Measurements from ENCODE around the gene SMIM7. TPM values are rescaled to one million over a fixed set of nuclear protein-coding genes. Genes with fewer than 3 reads are reported as not detected.

Gene SMIM7
- total RNA-seq, result 51.4 and 64.1 TPM in 2 replicates

DNA sequence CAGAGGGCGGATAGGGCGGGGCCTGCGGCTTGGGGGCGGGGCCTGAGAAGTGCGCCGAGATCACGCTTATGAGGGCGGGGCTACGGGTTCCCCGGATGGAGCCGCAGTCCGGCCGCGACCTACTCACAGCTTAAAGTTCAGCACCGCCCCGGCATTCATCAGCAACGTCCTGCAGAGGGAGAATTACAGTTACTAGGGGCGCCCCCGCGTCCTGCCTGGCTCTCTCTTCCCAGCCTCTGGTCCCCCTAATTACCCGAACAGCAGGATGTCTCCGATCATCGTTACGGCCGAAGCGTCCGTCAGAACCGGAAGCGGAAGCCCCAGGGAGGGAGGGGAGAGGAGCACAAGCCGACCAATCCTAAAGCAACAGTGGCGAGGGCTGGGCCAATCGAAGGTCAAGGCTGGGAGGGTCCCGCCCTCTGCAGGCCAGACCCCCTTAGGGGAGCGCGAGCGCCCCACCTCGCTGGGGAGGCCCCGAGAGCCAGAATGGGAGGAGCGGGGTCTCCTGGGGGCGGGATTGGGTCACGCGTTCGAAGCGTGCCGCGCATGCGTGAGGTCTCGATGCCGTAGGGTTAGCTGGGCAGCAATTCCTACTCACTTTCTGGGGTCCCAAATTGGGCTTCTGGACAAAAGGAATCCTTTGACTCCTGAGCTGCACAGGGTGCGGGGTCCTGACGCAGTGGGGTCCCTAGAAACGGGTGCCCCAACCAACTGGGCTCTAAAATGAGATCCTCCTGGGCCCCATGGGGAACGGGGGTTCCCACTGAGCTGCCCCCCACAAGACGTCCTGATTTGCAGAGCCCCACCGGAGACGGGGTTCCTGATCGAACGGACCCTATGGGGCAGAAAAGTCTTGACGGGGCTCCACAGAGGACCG is at the start of gene SMIM7:
Gene SMIM7, minus strand, starts transcription at position 313 of the 877 bp plus-strand sequence. Its CDS starts 34 bp downstream, at position 279.

DNA sequence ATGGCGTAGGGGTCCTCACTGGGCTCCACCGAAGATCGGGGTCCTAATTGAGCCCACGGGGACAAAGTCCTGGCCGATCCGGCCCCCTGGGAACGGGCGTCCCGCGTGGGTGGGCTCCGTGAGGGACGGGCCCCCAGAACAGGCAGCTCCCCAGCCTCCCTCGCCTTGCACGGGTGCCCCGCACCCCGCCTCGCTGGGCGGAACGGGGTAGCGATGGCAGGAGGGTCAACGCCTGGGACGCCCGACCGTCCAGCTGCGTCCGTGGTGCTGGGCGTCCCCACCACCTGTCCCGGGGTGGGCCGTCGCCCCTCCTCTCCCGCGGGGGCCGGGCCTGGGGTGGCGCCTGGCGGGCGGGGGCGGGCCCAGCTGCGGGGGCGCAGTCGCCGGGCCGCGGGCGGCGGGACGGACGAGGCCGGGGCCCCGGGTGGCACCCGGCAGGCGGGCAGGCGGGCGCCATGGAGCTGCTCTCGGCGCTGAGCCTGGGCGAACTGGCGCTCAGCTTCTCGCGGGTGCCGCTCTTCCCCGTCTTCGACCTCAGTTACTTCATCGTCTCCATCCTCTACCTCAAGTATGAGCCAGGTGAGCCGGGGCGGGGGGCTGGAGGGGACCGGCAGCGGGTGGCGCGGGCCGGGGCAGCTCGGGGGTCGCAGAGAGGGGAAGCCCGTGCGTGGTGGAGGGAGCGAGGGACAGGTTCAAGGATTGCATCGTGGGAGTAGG is 977 bp upstream of the SMIM7 start, which contains the start of gene TMEM38A:
Gene TMEM38A, plus strand, starts transcription at position 377 of the 717 bp plus-strand sequence. Its CDS starts 79 bp downstream, at position 456.

DNA sequence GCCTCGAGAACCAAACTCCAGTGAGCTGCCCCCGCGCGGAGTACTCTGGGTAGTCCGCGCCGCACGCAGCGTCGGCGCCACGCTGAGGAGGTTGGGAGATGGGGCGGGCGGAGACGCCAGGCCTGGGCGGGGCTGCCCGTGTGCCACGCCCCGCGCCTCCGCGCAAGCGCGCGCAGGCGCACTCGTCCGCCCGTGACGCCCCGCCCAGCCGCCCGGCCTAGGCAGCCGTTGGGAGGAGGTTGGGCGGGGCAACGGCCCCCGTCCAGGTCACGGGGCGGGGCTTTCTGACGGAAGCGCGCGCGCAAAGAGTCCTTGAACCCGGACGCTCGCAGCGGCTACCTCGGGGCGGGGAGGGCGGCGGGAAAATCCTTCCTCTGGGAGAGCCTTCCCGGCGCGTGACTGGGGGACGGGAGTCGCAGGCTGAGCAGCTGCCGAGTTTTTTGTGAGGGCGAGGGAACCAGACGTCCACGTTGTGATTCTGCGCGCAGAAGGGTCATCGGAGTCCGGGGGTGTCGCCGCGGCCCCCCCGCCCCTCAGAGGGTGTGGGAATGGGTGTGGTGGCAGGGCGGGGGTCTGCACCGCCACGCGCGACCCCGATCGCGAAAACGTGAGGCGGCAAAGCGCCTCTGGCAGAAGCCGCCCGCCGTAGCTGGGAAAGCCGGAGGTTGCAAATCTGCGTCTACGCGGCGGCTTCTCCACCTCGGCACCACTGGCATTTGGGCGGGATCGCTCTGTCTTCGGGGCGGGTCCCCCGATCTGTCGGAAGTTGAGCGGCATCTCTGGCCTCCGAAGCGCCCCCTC is 31.6 kb downstream of the SMIM7 start, which contains the start of gene MED26:
Gene MED26, minus strand, starts transcription at position 22 of the 801 bp plus-strand sequence. CDS start 261 bp downstream, outside the sequence.

Other genes with a start within 250 kb of the SMIM7 start
- gene EPS15L1, start 188.2 kb downstream of the SMIM7 start, total RNA-seq, result 11.4 and 13.4 TPM in 2 replicates
- gene CALR3, start 164.0 kb downstream of the SMIM7 start, total RNA-seq, result not detected in 2 replicates
- gene C19orf44, start 163.8 kb downstream of the SMIM7 start, total RNA-seq, result 4.4 TPM in 2 replicates
- 6.6 and 8.0 TPM in 2 replicates for gene CHERP, start 117.7 kb downstream of the SMIM7 start, total RNA-seq
- 34.7 and 45.4 TPM in 2 replicates for gene SLC35E1, start 87.7 kb downstream of the SMIM7 start, total RNA-seq
- gene MED26, start 31.9 kb downstream of the SMIM7 start, total RNA-seq, result 10.1 and 11.4 TPM in 2 replicates
- gene TMEM38A, start 995 bp upstream of the SMIM7 start, total RNA-seq, result 0.97 and 1.3 TPM in 2 replicates
- gene NWD1, start 59.7 kb upstream of the SMIM7 start, total RNA-seq, result not detected in 2 replicates
- 31.1 and 44.6 TPM in 2 replicates for gene SIN3B, start 169.3 kb upstream of the SMIM7 start, total RNA-seq
- gene F2RL3, start 228.9 kb upstream of the SMIM7 start, total RNA-seq, result 0.12 TPM in 1 of 2 replicates, not detected in the other

Measured in hair follicle dermal papilla cell (primary cell).